K562 (cell line): ENCODE results near the gene ZNF620. TPM values are rescaled to one million over a fixed set of nuclear protein-coding genes. Genes with fewer than 3 reads are reported as not detected.

Experiments used
- ELF2 ChIP-seq: fragments of 250-450 bp; sonication (Bioruptor Pico); IDR thresholded peaks from 2 replicates; pipeline ENCODE4 v1.5.0; 2021; ENCODE audit warnings: mild to moderate bottlenecking
- EZH2 ChIP-seq: IDR thresholded peaks from 2 replicates; pipeline ENCODE4 v1.6.1; 2012; ENCODE audit warnings: low read depth, mild to moderate bottlenecking, inconsistent platforms, low read length, borderline replicate concordance
- HEY1 ChIP-seq: fragments of 250-450 bp; sonication (Bioruptor Pico); IDR thresholded peaks from 2 replicates; pipeline ENCODE4 v1.5.0; 2020; ENCODE audit warnings: mild to moderate bottlenecking, moderate library complexity, borderline replicate concordance
- HNRNPUL1 ChIP-seq: fragments of 200-400 bp; formaldehyde crosslinking; IDR thresholded peaks from 2 replicates; pipeline ENCODE4 v1.6.1; 2017; ENCODE audit warnings: low read length
- KDM1A ChIP-seq, 2 experiments: fragments of 450-650 bp; IDR thresholded peaks; 2 replicates each; pipeline ENCODE4 v1.6.1; 2016; ENCODE audit warnings: mild to moderate bottlenecking in 2 of 2
- KHSRP ChIP-seq: fragments of 450-650 bp; IDR thresholded peaks from 2 replicates; pipeline ENCODE4 v1.6.1; 2017
- LCOR ChIP-seq: sonication (generic); formaldehyde crosslinking; IDR thresholded peaks from 2 replicates; pipeline ENCODE4 v1.8.0; 2022; ENCODE audit warnings: mild to moderate bottlenecking, missing genetic modification reagents
- MED1 ChIP-seq: sonication (generic); formaldehyde crosslinking; IDR thresholded peaks from 2 replicates; pipeline ENCODE4 v1.8.1; 2023; ENCODE audit warnings: missing genetic modification reagents, borderline replicate concordance
- MYNN ChIP-seq, 2 experiments: sonication (generic); formaldehyde crosslinking in 1 of 2; IDR thresholded peaks; 2 replicates each; pipeline versions ENCODE4 v1.5.0 to v1.6.1; 2016 to 2020; ENCODE audit warnings: antibody characterized with exemption in 1 of 2, missing genetic modification reagents in 1 of 2
- SMARCC2 ChIP-seq: fragments of 450-650 bp; IDR thresholded peaks from 2 replicates; pipeline ENCODE4 v1.6.1; 2017; ENCODE audit warnings: antibody characterized with exemption, moderate library complexity, mild to moderate bottlenecking, low read depth
- TAL1 ChIP-seq: fragments of 450-650 bp; IDR thresholded peaks from 2 replicates; pipeline ENCODE4 v1.6.1; 2016; ENCODE audit warnings: mild to moderate bottlenecking
- U2AF1 ChIP-seq: fragments of 200-400 bp; formaldehyde crosslinking; optimal IDR thresholded peaks from 2 replicates; pipeline ENCODE3; 2017; ENCODE audit warnings: mild to moderate bottlenecking, low read depth, low read length, moderate library complexity
- ZNF239 ChIP-seq: fragments of 250-450 bp; sonication (Bioruptor Pico); IDR thresholded peaks from 2 replicates; pipeline ENCODE4 v1.4.0; 2020; ENCODE audit warnings: mild to moderate bottlenecking
- ZNF354B ChIP-seq: fragments of 250-450 bp; sonication (Bioruptor Pico); IDR thresholded peaks from 2 replicates; pipeline ENCODE4 v1.4.0; 2020
- polyA plus RNA-seq, 8 experiments: library from polyadenylated mRNA; depleted of rRNA in 4 of 8; stranded (reverse) in 5 of 8; unstranded in 3 of 8; fragments of >200 nt; fragmentation: Nextera tagmentation in 2 of 8; fragmentation: Illumina TruSeq in 1 of 8; extraction: Ambion mirVana in 2 of 8; extraction: Trizol in 1 of 8; gene quantifications; 2 replicates each; pipeline versions ENCODE4 v1.2.1 to v1.2.3, GENCODE V29; 2011 to 2014; ENCODE audit warnings: inconsistent platforms in 1 of 8, missing spikeins in 1 of 8
- total RNA-seq, 7 experiments: library from RNA; depleted of rRNA in 6 of 7; stranded (reverse); fragments of >200 nt in 6 of 7; fragmentation: Illumina TruSeq in 2 of 7; extraction: Trizol in 2 of 7; gene quantifications; 2 replicates each; pipeline versions ENCODE4 v1.2.1 to v1.2.3, GENCODE V29; 2011 to 2021; ENCODE audit warnings: low replicate concordance in 1 of 7
- TF ChIP-seq, protein P1 (sequence below): fragments of 250-450 bp; sonication (Bioruptor Pico); IDR thresholded peaks from 2 replicates; pipeline ENCODE4 v1.8.0; 2022; ENCODE audit warnings: moderate library complexity, mild to moderate bottlenecking, inconsistent platforms
- TF ChIP-seq, protein P2 (sequence below): fragments of 450-650 bp; formaldehyde crosslinking; IDR thresholded peaks from 2 replicates; pipeline ENCODE4 v1.4.0; 2022; ENCODE audit warnings: mild to moderate bottlenecking, moderate library complexity
- TF ChIP-seq, protein P3 (sequence below), 2 experiments: fragments of 200-800 bp in 1 of 2; sonication (Bioruptor generic) in 1 of 2; sonication (generic) in 1 of 2; formaldehyde crosslinking in 1 of 2; IDR thresholded peaks in 1 of 2; conservative IDR thresholded peaks in 1 of 2; 2 replicates each; pipeline versions ENCODE4 v1.5.0 to v1.6.1; 2016 to 2020; ENCODE audit warnings: missing compliant biosample characterization in 1 of 2, missing genetic modification characterization in 1 of 2, missing genetic modification reagents in 1 of 2
- TF ChIP-seq, protein P4 (sequence below): sonication (generic); formaldehyde crosslinking; IDR thresholded peaks from 2 replicates; pipeline ENCODE4 v1.5.0; 2020; ENCODE audit warnings: missing genetic modification reagents

The ZNF620 gene
- total and polyA plus RNA-seq, 9 of the 15 experiments (the other 6 are each of a cell fraction or from before 2014, with no cell fraction given), result 1.2 to 5.5 (median 3.3) TPM

DNA sequence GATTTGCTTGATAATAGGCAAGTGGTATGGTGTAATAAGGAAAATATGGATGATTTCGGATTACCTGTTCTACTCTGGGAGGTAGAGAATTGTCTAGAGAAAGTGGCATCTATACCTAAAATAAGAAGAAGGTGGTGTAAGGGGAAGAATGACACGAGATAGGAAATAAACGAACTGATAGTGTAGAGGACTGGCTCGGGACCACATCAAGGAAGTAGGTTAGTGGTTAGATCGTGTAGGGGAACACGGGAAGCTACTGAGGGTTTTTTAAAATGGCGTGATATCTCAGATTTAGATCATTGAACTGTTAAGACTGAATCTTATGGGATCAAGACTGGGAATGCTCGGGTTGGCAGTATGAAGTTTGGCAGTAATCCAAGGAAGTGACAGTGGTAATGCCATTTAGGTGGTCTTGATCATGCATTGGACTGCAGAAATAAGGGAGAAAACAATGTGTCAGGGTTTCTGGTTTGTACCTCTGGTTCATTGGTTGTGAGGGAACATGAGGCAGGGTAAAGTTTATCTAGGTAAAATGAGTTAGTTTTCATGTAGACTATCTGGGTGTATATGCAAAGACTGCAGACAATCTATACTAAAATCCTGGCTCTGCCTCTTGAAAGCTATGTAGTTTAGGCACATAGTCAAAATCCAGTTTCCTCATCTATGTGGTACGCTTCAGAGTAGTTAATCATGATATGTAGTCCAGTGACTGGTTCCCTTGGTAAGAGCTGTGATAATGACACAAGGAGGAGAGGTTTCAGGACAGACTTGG is 41.3 kb upstream of the ZNF620 start (continued):
- TF ChIP-seq, protein P1, sequence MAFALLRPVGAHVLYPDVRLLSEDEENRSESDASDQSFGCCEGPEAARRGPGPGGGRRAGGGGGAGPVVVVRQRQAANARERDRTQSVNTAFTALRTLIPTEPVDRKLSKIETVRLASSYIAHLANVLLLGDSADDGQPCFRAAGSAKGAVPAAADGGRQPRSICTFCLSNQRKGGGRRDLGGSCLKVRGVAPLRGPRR (CRISPR knock-in tag), result no peak
- TF ChIP-seq ZNF239 (CRISPR knock-in tag) (no peak), TAL1 (no peak), ELF2 (CRISPR knock-in tag) (peak; percentile 71), HEY1 (CRISPR knock-in tag) (0 out of 2 replicates have a peak, but pooled peaks have one; percentile 4), LCOR (no peak), MED1 (CRISPR knock-in tag) (no peak), HNRNPUL1 (0 out of 2 replicates have a peak, but pooled peaks have one; percentile 56), EZH2 (no peak), KDM1A (IDR thresholded peaks at IDR 0.05) (0 out of 4 replicates have a peak, but pooled peaks of 1 of the 2 experiments have one; percentile 22), ZNF354B (CRISPR knock-in tag) (no peak), U2AF1 (no peak), SMARCC2 (no peak), KHSRP (peak; percentile 45), MYNN (IDR thresholded peaks at IDR 0.05) (peak; percentile 30; the same call in 1 of the 2 replicates), MYNN (CRISPR knock-in tag; IDR thresholded peaks at IDR 0.05) (no peak)
- TF ChIP-seq, protein P2, sequence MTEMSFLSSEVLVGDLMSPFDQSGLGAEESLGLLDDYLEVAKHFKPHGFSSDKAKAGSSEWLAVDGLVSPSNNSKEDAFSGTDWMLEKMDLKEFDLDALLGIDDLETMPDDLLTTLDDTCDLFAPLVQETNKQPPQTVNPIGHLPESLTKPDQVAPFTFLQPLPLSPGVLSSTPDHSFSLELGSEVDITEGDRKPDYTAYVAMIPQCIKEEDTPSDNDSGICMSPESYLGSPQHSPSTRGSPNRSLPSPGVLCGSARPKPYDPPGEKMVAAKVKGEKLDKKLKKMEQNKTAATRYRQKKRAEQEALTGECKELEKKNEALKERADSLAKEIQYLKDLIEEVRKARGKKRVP (CRISPR knock-in tag), result 0 out of 2 replicates have a peak, but pooled peaks have one; percentile 10
- TF ChIP-seq, protein P3, sequence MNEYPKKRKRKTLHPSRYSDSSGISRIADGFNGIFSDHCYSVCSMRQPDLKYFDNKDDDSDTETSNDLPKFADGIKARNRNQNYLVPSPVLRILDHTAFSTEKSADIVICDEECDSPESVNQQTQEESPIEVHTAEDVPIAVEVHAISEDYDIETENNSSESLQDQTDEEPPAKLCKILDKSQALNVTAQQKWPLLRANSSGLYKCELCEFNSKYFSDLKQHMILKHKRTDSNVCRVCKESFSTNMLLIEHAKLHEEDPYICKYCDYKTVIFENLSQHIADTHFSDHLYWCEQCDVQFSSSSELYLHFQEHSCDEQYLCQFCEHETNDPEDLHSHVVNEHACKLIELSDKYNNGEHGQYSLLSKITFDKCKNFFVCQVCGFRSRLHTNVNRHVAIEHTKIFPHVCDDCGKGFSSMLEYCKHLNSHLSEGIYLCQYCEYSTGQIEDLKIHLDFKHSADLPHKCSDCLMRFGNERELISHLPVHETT (CRISPR knock-in tag; conservative IDR thresholded peaks at IDR 0.05 in 1 of 2, IDR thresholded peaks at IDR 0.05 in 1 of 2), result no peak
- TF ChIP-seq, protein P4, sequence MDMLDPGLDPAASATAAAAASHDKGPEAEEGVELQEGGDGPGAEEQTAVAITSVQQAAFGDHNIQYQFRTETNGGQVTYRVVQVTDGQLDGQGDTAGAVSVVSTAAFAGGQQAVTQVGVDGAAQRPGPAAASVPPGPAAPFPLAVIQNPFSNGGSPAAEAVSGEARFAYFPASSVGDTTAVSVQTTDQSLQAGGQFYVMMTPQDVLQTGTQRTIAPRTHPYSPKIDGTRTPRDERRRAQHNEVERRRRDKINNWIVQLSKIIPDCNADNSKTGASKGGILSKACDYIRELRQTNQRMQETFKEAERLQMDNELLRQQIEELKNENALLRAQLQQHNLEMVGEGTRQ, result no peak
